ENCODE data around the gene TP73.

TP73 gene

DNA sequence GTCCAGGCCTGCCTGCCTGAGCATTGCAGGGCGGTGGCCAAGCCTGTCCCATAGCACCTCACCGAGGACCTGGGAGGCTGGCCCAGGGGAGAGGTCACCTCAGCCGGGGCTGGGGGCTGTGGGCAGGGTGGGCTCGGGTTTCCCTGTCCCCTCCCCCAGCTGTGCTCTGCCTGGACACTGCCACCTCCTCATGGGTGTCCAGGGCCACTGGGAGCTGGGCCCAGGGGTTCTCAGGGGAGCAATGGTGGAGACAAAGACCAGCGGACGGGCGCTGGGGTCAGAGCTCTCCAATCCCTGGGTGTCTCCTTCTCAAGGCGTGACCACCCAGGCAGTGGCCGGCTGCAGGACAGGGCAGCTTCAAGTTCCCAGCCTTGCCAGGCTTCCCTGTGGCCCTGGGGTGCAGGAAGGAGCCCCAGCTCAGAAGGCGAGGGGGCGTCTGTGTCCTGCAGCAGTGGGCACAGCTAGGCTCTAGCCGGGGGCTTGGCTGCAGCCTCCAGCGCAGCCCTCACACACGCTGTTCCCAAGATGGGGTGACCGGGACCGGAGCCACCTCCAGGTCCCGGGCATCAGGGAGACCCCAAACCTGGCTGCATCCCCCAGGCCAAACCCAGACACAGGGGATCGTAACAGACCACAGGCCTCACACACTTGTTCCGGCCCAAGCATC lies 29.0 kb downstream of the TP73 start:
- no peak overlapping the region for H3K4me3 ChIP-seq (ENCODE audit: low read length)
- no peak overlapping the region for H3K9ac ChIP-seq (ENCODE audit: low read length)
- no peak overlapping the region for H3K27ac ChIP-seq (ENCODE audit: low read length)
- H3K9me3 ChIP-seq (ENCODE audit: control insufficient read depth, low read depth, low read length), result no peaks in the 10 kb centered on the region
- peaks cover 24% of the 10 kb centered on the region for H3K27me3 ChIP-seq (ENCODE audit: control insufficient read depth, insufficient read depth, low read length)
- no peaks in the 10 kb centered on the region for H3K36me3 ChIP-seq (ENCODE audit: control insufficient read depth, low read depth, low read length)
- H3K4me1 ChIP-seq (ENCODE audit: control insufficient read depth, low read depth, low read length), result no peaks in the 10 kb centered on the region

DNA sequence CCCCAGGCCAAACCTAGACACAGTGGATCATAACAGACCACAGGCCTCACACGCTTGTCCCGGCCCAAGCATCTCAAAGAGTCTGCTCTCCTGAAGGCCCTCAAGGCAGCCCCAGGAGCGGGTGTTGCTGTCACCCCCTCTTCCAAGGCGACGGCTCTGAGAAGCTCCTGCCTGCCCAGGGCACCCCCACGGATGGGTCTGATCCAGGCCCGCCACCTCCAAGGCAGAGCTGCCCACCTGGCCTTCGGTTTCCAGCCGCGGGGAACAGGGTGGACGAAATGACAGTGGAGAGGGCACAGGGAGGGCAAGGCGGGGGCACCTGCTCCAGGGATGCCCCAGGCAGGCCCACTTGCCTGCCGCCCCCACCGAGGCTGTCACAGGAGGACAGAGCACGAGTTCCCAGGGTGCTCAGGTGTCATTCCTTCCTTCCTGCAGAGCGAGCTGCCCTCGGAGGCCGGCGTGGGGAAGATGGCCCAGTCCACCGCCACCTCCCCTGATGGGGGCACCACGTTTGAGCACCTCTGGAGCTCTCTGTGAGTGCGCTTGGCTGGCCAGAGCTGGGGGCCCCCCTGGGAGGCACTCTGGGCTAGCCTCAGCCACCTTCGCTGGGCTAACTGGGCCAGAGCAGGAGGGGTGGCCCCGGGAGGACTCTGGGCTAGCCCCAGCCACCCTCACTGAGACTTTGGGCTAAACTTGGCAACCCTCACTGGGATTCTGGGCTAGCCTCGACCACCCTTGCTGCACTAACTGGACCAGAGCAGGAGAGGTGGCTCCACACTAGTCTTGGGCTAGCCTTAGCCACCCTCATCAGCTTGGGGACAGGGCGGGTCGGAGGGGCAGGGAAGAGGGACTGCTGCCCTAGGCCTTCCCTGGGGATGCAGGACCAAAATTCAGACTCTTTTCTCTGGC lies 29.8 kb downstream of the TP73 start:
- Histone ChIP-seq H3K4me1 (ENCODE audit: control insufficient read depth, low read depth, low read length) (no peaks in the 10 kb centered on the region), H3K27me3 (ENCODE audit: control insufficient read depth, insufficient read depth, low read length) (peaks cover 24% of the 10 kb centered on the region), H3K4me3 (ENCODE audit: low read length) (no peak overlapping the region), H3K9me3 (ENCODE audit: control insufficient read depth, low read depth, low read length) (no peaks in the 10 kb centered on the region), H3K27ac (ENCODE audit: low read length) (no peak overlapping the region), H3K9ac (ENCODE audit: low read length) (no peak overlapping the region), H3K36me3 (ENCODE audit: control insufficient read depth, low read depth, low read length) (no peaks in the 10 kb centered on the region)

DNA sequence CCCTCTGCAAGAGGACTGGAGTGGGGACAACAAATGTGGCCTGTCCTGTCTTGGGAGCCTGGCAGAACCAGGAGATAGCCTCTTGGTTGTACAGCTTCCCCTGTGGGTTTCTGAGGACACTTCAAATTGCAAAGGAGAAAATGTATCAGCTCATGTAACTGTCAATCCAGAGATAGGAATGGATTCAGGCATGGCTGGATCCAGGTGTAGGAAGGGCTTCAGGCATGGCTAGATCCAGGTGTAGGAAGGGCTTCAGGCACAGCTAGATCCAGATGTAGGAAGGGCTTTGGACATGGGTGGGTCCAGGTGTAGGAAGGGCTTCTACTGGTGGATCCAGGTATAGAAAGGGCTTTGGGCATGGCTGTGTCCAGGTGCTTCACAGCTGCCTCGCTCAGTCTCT lies 30.9 kb downstream of the TP73 start:
- no peak overlapping the region for H3K27ac ChIP-seq (ENCODE audit: low read length)
- no peaks in the 10 kb centered on the region for H3K36me3 ChIP-seq (ENCODE audit: control insufficient read depth, low read depth, low read length)
- H3K9ac ChIP-seq (ENCODE audit: low read length), result no peak overlapping the region
- H3K4me1 ChIP-seq (ENCODE audit: control insufficient read depth, low read depth, low read length), result peaks cover 7% of the 10 kb centered on the region
- H3K27me3 ChIP-seq (ENCODE audit: control insufficient read depth, insufficient read depth, low read length), result peaks cover 24% of the 10 kb centered on the region
- no peaks in the 10 kb centered on the region for H3K9me3 ChIP-seq (ENCODE audit: control insufficient read depth, low read depth, low read length)
- H3K4me3 ChIP-seq (ENCODE audit: low read length), result no peak overlapping the region

DNA sequence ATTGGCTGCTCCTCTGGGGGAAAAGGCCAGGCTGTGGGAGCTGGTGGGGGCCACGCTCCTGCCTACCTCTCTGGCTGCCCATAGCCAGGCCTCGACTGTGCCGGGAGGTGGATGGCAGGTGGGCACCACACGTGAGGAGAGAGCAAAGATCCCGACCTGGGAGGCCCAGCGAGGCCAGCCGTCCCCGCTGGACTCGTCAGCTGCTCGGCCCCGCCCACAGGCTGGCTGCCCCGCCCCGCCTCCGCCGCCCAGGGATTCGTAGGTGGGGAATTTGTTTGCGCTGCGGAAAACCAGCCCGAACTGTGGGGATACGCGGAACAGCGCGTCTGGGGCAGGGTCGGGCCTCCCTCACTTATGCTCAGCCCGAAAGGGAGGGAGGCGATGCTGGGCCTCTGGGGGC lies 31.7 kb downstream of the TP73 start:
- Histone ChIP-seq H3K36me3 (ENCODE audit: control insufficient read depth, low read depth, low read length) (no peaks in the 10 kb centered on the region), H3K4me3 (ENCODE audit: low read length) (peak overlapping the region; percentile 34), H3K27me3 (ENCODE audit: control insufficient read depth, insufficient read depth, low read length) (peaks cover 24% of the 10 kb centered on the region), H3K9ac (ENCODE audit: low read length) (no peak overlapping the region), H3K4me1 (ENCODE audit: control insufficient read depth, low read depth, low read length) (peaks cover 15% of the 10 kb centered on the region), H3K27ac (ENCODE audit: low read length) (no peak overlapping the region), H3K9me3 (ENCODE audit: control insufficient read depth, low read depth, low read length) (no peaks in the 10 kb centered on the region)

DNA sequence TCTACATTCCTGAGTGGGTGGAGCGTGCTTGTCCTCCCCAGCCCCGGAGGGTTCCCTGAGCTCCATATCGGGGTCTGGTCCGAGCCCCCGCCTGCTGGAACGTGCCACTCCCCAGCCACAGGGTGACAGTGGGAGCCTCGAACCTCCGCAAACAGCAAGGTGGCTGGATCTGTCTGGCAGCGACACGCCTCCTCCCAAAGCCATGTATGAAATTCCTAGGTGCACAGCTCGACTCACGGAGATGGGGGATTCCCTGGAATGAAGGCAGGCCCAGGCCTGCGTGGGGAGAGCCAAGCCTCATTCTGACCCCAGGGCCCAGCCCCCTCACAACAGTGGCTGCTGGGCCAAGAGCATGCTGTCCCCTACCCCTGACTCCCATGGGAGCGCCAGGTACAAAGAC lies 32.9 kb downstream of the TP73 start:
- H3K27ac ChIP-seq (ENCODE audit: low read length), result no peak overlapping the region
- H3K9me3 ChIP-seq (ENCODE audit: control insufficient read depth, low read depth, low read length), result no peaks in the 10 kb centered on the region
- H3K4me3 ChIP-seq (ENCODE audit: low read length), result no peak overlapping the region
- peaks cover 24% of the 10 kb centered on the region for H3K27me3 ChIP-seq (ENCODE audit: control insufficient read depth, insufficient read depth, low read length)
- H3K4me1 ChIP-seq (ENCODE audit: control insufficient read depth, low read depth, low read length), result peaks cover 19% of the 10 kb centered on the region
- H3K9ac ChIP-seq (ENCODE audit: low read length), result no peak overlapping the region
- no peaks in the 10 kb centered on the region for H3K36me3 ChIP-seq (ENCODE audit: control insufficient read depth, low read depth, low read length)

DNA sequence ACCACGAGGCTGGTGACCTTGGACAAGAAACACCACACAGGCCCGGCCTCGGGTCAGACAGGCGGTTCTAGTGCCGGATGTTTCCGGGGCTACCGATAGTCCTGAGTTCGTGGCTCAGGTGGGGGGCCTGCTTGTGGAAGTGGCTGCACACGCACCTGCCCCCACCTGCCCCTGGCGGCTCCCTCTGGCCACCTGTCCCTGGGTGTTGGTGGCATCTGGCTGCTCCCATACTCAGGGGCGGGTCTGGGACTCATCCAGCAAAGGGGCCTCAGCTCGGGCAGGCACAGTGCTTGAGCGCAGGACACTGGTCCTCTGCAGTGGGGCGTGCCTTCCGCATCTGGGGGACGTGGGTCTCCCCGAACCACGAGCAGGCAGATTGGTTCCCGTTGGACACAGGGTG lies 33.6 kb downstream of the TP73 start:
- peaks cover 19% of the 10 kb centered on the region for H3K4me1 ChIP-seq (ENCODE audit: control insufficient read depth, low read depth, low read length)
- peaks cover 24% of the 10 kb centered on the region for H3K27me3 ChIP-seq (ENCODE audit: control insufficient read depth, insufficient read depth, low read length)
- no peaks in the 10 kb centered on the region for H3K9me3 ChIP-seq (ENCODE audit: control insufficient read depth, low read depth, low read length)
- H3K27ac ChIP-seq (ENCODE audit: low read length), result no peak overlapping the region
- H3K4me3 ChIP-seq (ENCODE audit: low read length), result no peak overlapping the region
- no peak overlapping the region for H3K9ac ChIP-seq (ENCODE audit: low read length)
- H3K36me3 ChIP-seq (ENCODE audit: control insufficient read depth, low read depth, low read length), result no peaks in the 10 kb centered on the region

DNA sequence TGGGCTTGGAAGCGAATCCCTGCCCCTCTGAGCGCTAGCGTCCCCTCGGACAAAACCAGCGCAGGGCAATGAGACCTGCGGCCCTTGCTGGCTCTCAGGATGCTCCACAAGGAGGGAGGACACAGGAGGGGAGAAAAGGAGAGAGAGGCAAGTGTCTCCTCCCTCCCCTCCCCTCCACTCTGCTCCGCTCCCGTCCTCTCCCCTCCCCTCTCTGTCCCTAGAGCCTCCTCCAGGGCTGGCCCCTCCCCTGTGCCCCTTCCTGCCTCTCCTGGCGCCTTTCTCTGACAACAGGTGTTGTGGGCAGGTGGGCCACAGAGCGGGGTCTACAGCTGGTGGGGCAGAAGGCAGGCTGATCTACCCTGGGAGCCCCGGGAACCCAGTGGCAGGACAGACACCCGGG lies 35.2 kb downstream of the TP73 start:
- Histone ChIP-seq H3K27ac (ENCODE audit: low read length) (no peak overlapping the region), H3K27me3 (ENCODE audit: control insufficient read depth, insufficient read depth, low read length) (peaks cover 24% of the 10 kb centered on the region), H3K9ac (ENCODE audit: low read length) (no peak overlapping the region), H3K36me3 (ENCODE audit: control insufficient read depth, low read depth, low read length) (no peaks in the 10 kb centered on the region), H3K9me3 (ENCODE audit: control insufficient read depth, low read depth, low read length) (no peaks in the 10 kb centered on the region), H3K4me3 (ENCODE audit: low read length) (no peak overlapping the region), H3K4me1 (ENCODE audit: control insufficient read depth, low read depth, low read length) (peaks cover 19% of the 10 kb centered on the region)

DNA sequence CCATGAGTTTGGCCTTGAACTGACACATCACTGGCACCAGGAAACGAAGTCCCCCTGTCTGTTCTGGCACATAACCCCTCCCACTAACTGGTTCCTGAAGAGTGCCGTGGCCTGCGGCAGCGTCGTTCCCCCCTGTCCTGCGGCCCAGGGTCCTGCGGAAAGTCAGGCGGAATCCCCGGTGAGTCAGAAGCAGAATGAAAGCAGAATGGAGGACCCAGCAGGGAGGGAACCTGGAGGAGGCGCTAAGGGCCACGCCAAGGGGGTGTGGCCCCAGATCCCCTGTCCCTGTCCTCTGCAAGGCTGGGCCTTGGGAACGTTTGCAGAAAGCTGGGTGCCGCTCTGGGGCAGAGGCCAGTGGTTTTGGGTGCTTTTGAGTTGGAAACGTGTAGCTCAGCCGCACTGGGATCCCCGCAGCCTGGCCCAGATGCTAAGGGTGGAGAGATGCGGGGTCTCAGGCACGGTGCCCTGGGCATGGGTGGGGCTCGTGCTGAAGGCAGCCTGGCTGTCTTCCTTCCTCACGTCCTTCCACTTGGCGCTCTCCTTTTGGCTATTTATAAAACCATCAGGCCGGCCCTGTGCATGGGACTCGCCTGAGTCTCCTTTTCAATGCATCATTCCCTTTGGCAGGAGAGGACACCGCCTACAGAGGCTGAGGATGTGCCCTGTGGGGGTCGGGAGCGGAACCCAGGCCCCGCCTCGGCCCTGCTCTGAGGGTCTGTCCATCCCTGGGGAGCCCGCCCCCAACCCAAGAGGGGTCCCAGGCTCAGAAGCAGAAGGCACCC lies 36.2 kb downstream of the TP73 start:
- Histone ChIP-seq H3K27ac (ENCODE audit: low read length) (no peak overlapping the region), H3K9me3 (ENCODE audit: control insufficient read depth, low read depth, low read length) (no peaks in the 10 kb centered on the region), H3K36me3 (ENCODE audit: control insufficient read depth, low read depth, low read length) (no peaks in the 10 kb centered on the region), H3K4me3 (ENCODE audit: low read length) (no peak overlapping the region), H3K4me1 (ENCODE audit: control insufficient read depth, low read depth, low read length) (peaks cover 19% of the 10 kb centered on the region), H3K9ac (ENCODE audit: low read length) (no peak overlapping the region), H3K27me3 (ENCODE audit: control insufficient read depth, insufficient read depth, low read length) (peaks cover 17% of the 10 kb centered on the region)

DNA sequence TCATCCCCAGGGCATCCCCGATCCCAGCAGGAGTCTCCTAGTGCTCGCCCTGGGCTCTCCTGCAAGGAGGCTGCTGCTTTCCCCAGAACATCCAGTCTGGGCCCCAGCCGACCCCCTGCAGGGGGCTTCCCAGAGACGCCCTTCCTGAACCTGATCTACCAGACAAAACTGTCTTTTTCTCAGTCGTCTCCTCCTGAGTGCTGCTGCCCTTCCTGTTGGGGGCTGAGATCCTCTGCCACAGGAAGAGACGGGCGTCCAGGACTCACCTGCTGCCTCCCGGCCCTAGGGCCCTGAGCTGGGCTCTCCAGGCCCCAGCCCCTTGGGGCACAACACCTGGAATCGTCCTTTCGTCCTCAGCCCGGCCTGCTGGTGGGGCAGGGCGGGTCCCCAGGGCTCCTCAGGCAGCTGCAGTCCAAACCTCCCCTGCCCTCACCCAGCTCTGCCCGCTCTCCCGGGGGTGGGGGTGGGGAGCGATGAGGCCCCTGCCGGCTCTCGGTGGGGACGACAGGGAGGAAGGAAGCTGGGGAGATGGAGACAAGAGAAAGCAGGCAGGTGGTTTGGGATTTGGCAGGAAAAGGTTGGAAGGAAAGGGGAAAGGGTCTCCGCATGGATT lies 36.9 kb downstream of the TP73 start:
- no peak overlapping the region for H3K9ac ChIP-seq (ENCODE audit: low read length)
- H3K9me3 ChIP-seq (ENCODE audit: control insufficient read depth, low read depth, low read length), result no peaks in the 10 kb centered on the region
- H3K36me3 ChIP-seq (ENCODE audit: control insufficient read depth, low read depth, low read length), result no peaks in the 10 kb centered on the region
- no peak overlapping the region for H3K4me3 ChIP-seq (ENCODE audit: low read length)
- peaks cover 19% of the 10 kb centered on the region for H3K4me1 ChIP-seq (ENCODE audit: control insufficient read depth, low read depth, low read length)
- no peak overlapping the region for H3K27ac ChIP-seq (ENCODE audit: low read length)
- H3K27me3 ChIP-seq (ENCODE audit: control insufficient read depth, insufficient read depth, low read length), result peaks cover 12% of the 10 kb centered on the region

DNA sequence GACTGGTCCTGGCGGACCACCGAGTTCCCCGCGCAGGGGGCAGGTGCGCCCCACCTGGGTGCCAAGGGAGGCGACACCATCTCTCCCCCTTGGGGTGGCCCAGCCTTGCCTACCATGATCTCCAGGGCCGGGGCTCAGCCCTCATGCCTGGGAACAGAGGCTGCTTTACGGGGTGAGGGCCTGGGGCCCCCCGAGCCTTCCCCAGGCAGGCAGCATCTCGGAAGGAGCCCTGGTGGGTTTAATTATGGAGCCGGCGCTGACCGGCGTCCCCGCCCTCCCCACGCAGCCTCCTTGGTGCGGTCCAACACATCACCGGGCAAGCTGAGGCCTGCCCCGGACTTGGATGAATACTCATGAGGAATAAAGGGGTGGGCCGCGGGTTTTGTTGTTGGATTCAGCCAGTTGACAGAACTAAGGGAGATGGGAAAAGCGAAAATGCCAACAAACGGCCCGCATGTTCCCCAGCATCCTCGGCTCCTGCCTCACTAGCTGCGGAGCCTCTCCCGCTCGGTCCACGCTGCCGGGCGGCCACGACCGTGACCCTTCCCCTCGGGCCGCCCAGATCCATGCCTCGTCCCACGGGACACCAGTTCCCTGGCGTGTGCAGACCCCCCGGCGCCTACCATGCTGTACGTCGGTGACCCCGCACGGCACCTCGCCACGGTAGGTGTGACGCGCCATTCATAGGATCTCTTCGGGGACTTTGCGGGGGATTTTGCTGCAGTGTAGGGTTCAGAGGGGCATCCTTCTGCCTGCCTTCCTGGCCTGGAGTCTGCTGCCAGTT lies 38.2 kb downstream of the TP73 start:
- Histone ChIP-seq H3K27ac (ENCODE audit: low read length) (no peak overlapping the region), H3K4me1 (ENCODE audit: control insufficient read depth, low read depth, low read length) (peaks cover 19% of the 10 kb centered on the region), H3K36me3 (ENCODE audit: control insufficient read depth, low read depth, low read length) (no peaks in the 10 kb centered on the region), H3K9ac (ENCODE audit: low read length) (no peak overlapping the region), H3K4me3 (ENCODE audit: low read length) (no peak overlapping the region), H3K27me3 (ENCODE audit: control insufficient read depth, insufficient read depth, low read length) (no peaks in the 10 kb centered on the region), H3K9me3 (ENCODE audit: control insufficient read depth, low read depth, low read length) (no peaks in the 10 kb centered on the region)

Data from iPS-18a (cell line).